IMR-90 (cell line): Measurements from ENCODE around the gene CDX1. TPM values are rescaled to one million over a fixed set of nuclear protein-coding genes. Genes with fewer than 3 reads are reported as not detected.

Source experiments
- ATAC-seq: fragments of 200-7000 bp; cut with Tn5 transposase; 2 replicates; pipeline ENCODE4 v1.9.1; 2020; ENCODE audit warnings: low read depth, mild to moderate bottlenecking, moderate library complexity
- BruUV-seq: library from RNA; stranded (reverse); fragments of 400-500 nt; replicated peaks from 2 replicates; lab custom pipeline; 2021; lab: Mats Ljungman, UMichigan
- CTCF ChIA-PET: fragments of 300-600 bp; formaldehyde crosslinking; extraction: SDS; loops from one replicate; lab custom pipeline; 2021; ENCODE audit warnings: antibody characterized with exemption; lab: Yijun Ruan, JAX
- POLR2A ChIA-PET: fragments of 300-600 bp; sonication (Branson Sonifier 250); formaldehyde crosslinking; loops from one replicate; lab custom pipeline; 2022; ENCODE audit warnings: antibody characterized with exemption; ENCODE audit not compliant: unreplicated experiment; lab: Charles Lee
- DNase-seq: peaks from one replicate; pipeline ENCODE4 v3.0.0; 2013
- H2AFZ ChIP-seq: replicated peaks from 2 replicates; pipeline ENCODE3; 2013; ENCODE audit warnings: low read length, mild to moderate bottlenecking; ENCODE audit not compliant: poor library complexity
- H2AK5ac ChIP-seq: 2 replicates; pipeline ENCODE4 v1.6.1; 2013; ENCODE audit warnings: low read depth, low read length, inconsistent platforms
- H2AK9ac ChIP-seq: replicated peaks from 2 replicates; pipeline ENCODE3; 2013; ENCODE audit warnings: mild to moderate bottlenecking, low read depth, low read length, moderate library complexity; ENCODE audit not compliant: poor library complexity
- H2BK120ac ChIP-seq: 2 replicates; pipeline ENCODE4 v1.6.1; 2013; ENCODE audit warnings: low read depth, low read length, inconsistent platforms
- H2BK15ac ChIP-seq: 3 replicates; pipeline ENCODE4 v1.6.1; 2013; ENCODE audit warnings: low read depth, low read length, inconsistent platforms
- H2BK20ac ChIP-seq: 2 replicates; pipeline ENCODE4 v1.6.1; 2013; ENCODE audit warnings: low read depth, mild to moderate bottlenecking, inconsistent platforms, low read length, moderate library complexity
- H2BK5ac ChIP-seq: 2 replicates; pipeline ENCODE4 v1.6.1; 2013; ENCODE audit warnings: mild to moderate bottlenecking, low read depth, low read length, inconsistent platforms; ENCODE audit not compliant: poor library complexity, severe bottlenecking
- H3K14ac ChIP-seq: replicated peaks from 2 replicates; pipeline ENCODE4 v1.6.1; 2013; ENCODE audit warnings: low read depth, low read length, inconsistent platforms
- H3K18ac ChIP-seq: 2 replicates; pipeline ENCODE4 v1.6.1; 2013; ENCODE audit warnings: low read depth, low read length, control low read depth
- H3K23ac ChIP-seq: 2 replicates; pipeline ENCODE4 v1.6.1; 2013; ENCODE audit warnings: low read depth, low read length, inconsistent platforms
- H3K27ac ChIP-seq: 2 replicates; pipeline ENCODE4 v1.5.1; 2013; ENCODE audit warnings: mild to moderate bottlenecking, control low read depth, low read length; ENCODE audit not compliant: insufficient read depth
- H3K27me3 ChIP-seq: 2 replicates; pipeline ENCODE4 v1.6.1; 2013; ENCODE audit warnings: low read length; ENCODE audit not compliant: control insufficient read depth, insufficient read depth
- H3K36me3 ChIP-seq: 2 replicates; pipeline ENCODE4 v1.6.1; 2013; ENCODE audit warnings: low read length, mixed read lengths; ENCODE audit not compliant: control insufficient read depth, insufficient read depth
- H3K4ac ChIP-seq: 2 replicates; pipeline ENCODE4 v1.6.1; 2013; ENCODE audit warnings: low read depth, low read length, inconsistent platforms
- H3K4me1 ChIP-seq: 2 replicates; pipeline ENCODE4 v1.6.1; 2013; ENCODE audit warnings: low read length, mixed read lengths; ENCODE audit not compliant: control insufficient read depth, insufficient read depth
- H3K4me2 ChIP-seq: 2 replicates; pipeline ENCODE4 v1.6.1; 2013; ENCODE audit warnings: low read depth, mild to moderate bottlenecking, control low read depth, low read length, moderate library complexity
- H3K4me3 ChIP-seq: 2 replicates; pipeline ENCODE4 v1.5.1; 2013; ENCODE audit warnings: low read depth, mild to moderate bottlenecking, control low read depth, low read length, moderate library complexity; ENCODE audit not compliant: insufficient read depth
- H3K56ac ChIP-seq: 2 replicates; pipeline ENCODE4 v1.6.1; 2013; ENCODE audit warnings: low read length, inconsistent platforms; ENCODE audit not compliant: insufficient read depth; ENCODE audit errors: extremely low read depth
- H3K79me1 ChIP-seq, 2 experiments: 2 replicates each; pipeline ENCODE4 v1.6.1; 2013; ENCODE audit warnings: low read length in 2 of 2, inconsistent platforms in 1 of 2, low read depth in 1 of 2
- H3K9ac ChIP-seq: 2 replicates; pipeline ENCODE4 v1.6.1; 2013; ENCODE audit warnings: low read depth, low read length, control low read depth
- H3K9me1 ChIP-seq: 2 replicates; pipeline ENCODE4 v1.6.1; 2013; ENCODE audit warnings: low read length, inconsistent platforms; ENCODE audit not compliant: insufficient read depth
- H3K9me3 ChIP-seq: 2 replicates; pipeline ENCODE4 v1.6.1; 2013; ENCODE audit warnings: low read length; ENCODE audit not compliant: control insufficient read depth, insufficient read depth
- H4K20me1 ChIP-seq: 2 replicates; pipeline ENCODE4 v1.6.1; 2013; ENCODE audit warnings: low read length, inconsistent platforms; ENCODE audit not compliant: insufficient read depth
- H4K5ac ChIP-seq: 2 replicates; pipeline ENCODE4 v1.6.1; 2013; ENCODE audit warnings: mild to moderate bottlenecking, low read depth, low read length, control low read depth
- H4K8ac ChIP-seq, 2 experiments: 2 replicates each; pipeline ENCODE4 v1.6.1; 2013; ENCODE audit warnings: low read depth in 2 of 2, low read length in 2 of 2, control low read depth in 1 of 2, inconsistent platforms in 1 of 2
- H4K91ac ChIP-seq: 2 replicates; pipeline ENCODE4 v1.6.1; 2013; ENCODE audit warnings: low read depth, low read length, inconsistent platforms; ENCODE audit not compliant: insufficient read depth
- BHLHE40 ChIP-seq: fragments of 150-350 bp; IDR thresholded peaks from 2 replicates; pipeline ENCODE4 v1.6.1; 2016; ENCODE audit warnings: mild to moderate bottlenecking, low read depth, low read length
- CEBPB ChIP-seq: IDR thresholded peaks from 2 replicates; pipeline ENCODE4 v1.6.1; 2012; ENCODE audit warnings: low read depth, low read length, improper control_type of control experiment
- CHD1 ChIP-seq: IDR thresholded peaks from 2 replicates; pipeline ENCODE4 v1.6.1; 2012; ENCODE audit warnings: low read depth, low read length, improper control_type of control experiment
- FOS ChIP-seq: fragments of 150-350 bp; IDR thresholded peaks from 2 replicates; pipeline ENCODE4 v1.6.1; 2016; ENCODE audit warnings: low read depth, low read length
- MAZ ChIP-seq: IDR thresholded peaks from 2 replicates; pipeline ENCODE4 v1.6.1; 2012; ENCODE audit warnings: low read depth, mild to moderate bottlenecking, low read length, improper control_type of control experiment, moderate library complexity, borderline replicate concordance
- MXI1 ChIP-seq: IDR thresholded peaks from 2 replicates; pipeline ENCODE4 v1.6.1; 2012; ENCODE audit warnings: low read depth, mild to moderate bottlenecking, low read length, moderate library complexity, borderline replicate concordance
- NFE2L2 ChIP-seq: fragments of 150-350 bp; IDR thresholded peaks from 2 replicates; pipeline ENCODE4 v1.6.1; 2016; ENCODE audit warnings: low read depth, mild to moderate bottlenecking, low read length
- POLR2A ChIP-seq: IDR thresholded peaks from 2 replicates; pipeline ENCODE4 v1.6.1; 2012; ENCODE audit warnings: mild to moderate bottlenecking, low read depth, low read length
- RAD21 ChIP-seq: IDR thresholded peaks from 2 replicates; pipeline ENCODE4 v1.6.1; 2012; ENCODE audit warnings: low read length, improper control_type of control experiment
- SMC3 ChIP-seq: fragments of 150-350 bp; IDR thresholded peaks from 2 replicates; pipeline ENCODE4 v1.6.1; 2016; ENCODE audit warnings: low read depth, mild to moderate bottlenecking, antibody characterized with exemption, low read length, moderate library complexity
- WGBS, 2 experiments: methylation state at CpG; one replicate each; pipeline versions ENCODE4 v1.1.5 to v1.1.7; 2013; ENCODE audit warnings: missing lambda C conversion rate in 2 of 2; ENCODE audit not compliant: insufficient read length in 1 of 2; ENCODE audit errors: extremely low coverage in 2 of 2; 5-methylcytosine and 5-hydroxymethylcytosine counted together
- dilution Hi-C: fragments of 300-500 bp; cut with HindIII; formaldehyde crosslinking; loops from one replicate; pipeline ENCODE4 v1.14.3; 2018; ENCODE audit warnings: low sequenced_read_pairs; ENCODE audit not compliant: unreplicated experiment
- in situ Hi-C: fragments of 300-500 bp; cut with MboI; formaldehyde crosslinking; loops from 3 replicates; pipeline ENCODE4 v1.14.3; 2019; ENCODE audit warnings: low sequenced_read_pairs, inconsistent platforms, mixed read lengths
- intact Hi-C: fragments of 100-400 bp; cut with micrococcal nuclease; formaldehyde crosslinking; loops from 2 replicates; pipeline ENCODE4 v1.10.0; 2022
- polyA plus RNA-seq, 3 experiments: library from polyadenylated mRNA; depleted of rRNA; stranded (reverse); fragments of >200 nt; gene quantifications; 2 replicates each; pipeline ENCODE4 v1.2.3, GENCODE V29; 2012; ENCODE audit warnings: low replicate concordance in 1 of 3
- total RNA-seq: library from RNA; depleted of rRNA; stranded (reverse); fragments of >200 nt; gene quantifications from 2 replicates; pipeline ENCODE4 v1.2.3, GENCODE V29; 2012
- TF ChIP-seq, protein P1 (sequence below): conservative IDR thresholded peaks from 2 replicates; pipeline ENCODE4 v1.5.1; 2012; ENCODE audit warnings: mild to moderate bottlenecking, low read depth, low read length, improper control_type of control experiment

The CDX1 gene
- total and polyA plus RNA-seq, 2 of the 4 experiments (the other 2 are of a cell fraction), result 0.18 to 0.24 TPM

DNA sequence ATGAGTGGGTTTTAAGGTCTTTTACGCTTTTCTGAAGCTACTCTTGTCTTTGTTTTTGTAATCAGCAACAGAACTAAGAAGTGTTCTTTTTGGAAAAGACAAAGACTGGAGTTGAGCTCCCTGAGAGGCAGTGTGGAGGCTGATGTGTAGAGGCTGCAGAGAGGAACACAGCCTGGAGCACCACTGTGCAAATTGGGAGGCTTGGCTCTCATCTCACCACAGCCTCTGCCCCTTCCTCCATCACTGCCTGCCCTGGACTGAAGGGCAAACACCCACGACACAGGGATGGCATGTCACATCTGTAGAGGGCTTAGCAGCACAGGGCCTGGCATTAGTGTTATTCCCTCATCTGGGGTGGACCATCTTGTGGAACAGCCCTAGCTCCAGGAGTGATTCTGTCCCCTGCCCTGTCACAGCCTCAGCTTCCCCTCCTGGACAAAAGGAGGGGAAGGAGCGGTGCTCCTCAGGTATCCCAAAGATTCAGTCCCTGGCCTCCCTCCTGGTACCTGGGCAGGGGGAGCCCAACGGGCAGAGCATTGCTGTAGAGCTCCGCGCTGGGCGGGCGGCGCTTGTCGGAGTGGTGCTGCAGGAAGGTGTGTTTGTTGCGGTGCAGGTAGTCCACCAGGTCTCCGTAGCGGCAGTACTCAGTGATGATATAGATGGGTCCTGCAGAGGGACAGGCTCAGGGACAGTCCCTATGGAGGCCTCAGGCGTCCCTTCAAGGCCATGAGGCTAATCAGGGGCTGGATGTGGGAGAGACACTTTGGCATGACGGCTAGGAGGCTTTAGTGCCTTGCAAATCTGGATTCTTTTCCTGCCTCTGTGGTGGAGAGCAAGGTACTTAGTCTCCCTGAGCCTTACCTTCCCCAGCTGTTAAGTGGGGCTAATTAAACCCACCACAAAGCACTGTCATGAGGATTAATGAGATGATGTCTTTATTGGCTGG, 43.8 kb upstream of the CDX1 start:
- H4K8ac ChIP-seq, result no peak overlapping the region
- no peak overlapping the region for H2BK120ac ChIP-seq
- no peak for DNase-seq
- no peaks in the 10 kb centered on the region for H4K20me1 ChIP-seq
- BruUV-seq, result no TSS peak
- intact Hi-C loops, result no loop called here
- H3K27me3 ChIP-seq, result no peaks in the 10 kb centered on the region
- no peak overlapping the region for H2AFZ ChIP-seq
- ChIA-PET CTCF (interaction anchor here (0.6 kb wide), 1 partner anchor 92 kb away, joined by 3 read pairs; no protein-coding TSS in a partner anchor), POLR2A (no interaction called here)
- no peak overlapping the region for H3K18ac ChIP-seq
- WGBS, 2 experiments, result 100% methylated on average over 5 of the region's 15 CpGs; no CpG with 5 or more reads in 1 of the 2 experiments
- H3K4me2 ChIP-seq, result no peak overlapping the region
- H3K27ac ChIP-seq, result no peak overlapping the region
- H3K36me3 ChIP-seq, result peaks cover 95% of the 10 kb centered on the region
- H3K9ac ChIP-seq, result no peak overlapping the region
- H2BK15ac ChIP-seq, result no peak overlapping the region
- no peak overlapping the region for H3K56ac ChIP-seq
- no peaks in the 10 kb centered on the region for H3K9me3 ChIP-seq
- H2BK20ac ChIP-seq, result no peak overlapping the region
- in situ Hi-C loops, result no loop called here
- H4K91ac ChIP-seq, result no peak overlapping the region
- no peaks in the 10 kb centered on the region for H3K4me1 ChIP-seq
- dilution Hi-C loops, result no loop called here
- no peaks in the 10 kb centered on the region for H3K9me1 ChIP-seq
- no peak overlapping the region for H2BK5ac ChIP-seq
- no peak for TF ChIP-seq FOS
- TF ChIP-seq CEBPB, result no peak
- no peak for TF ChIP-seq BHLHE40
- TF ChIP-seq MXI1, result no peak
- no peak for TF ChIP-seq RAD21
- TF ChIP-seq SMC3, result no peak
- TF ChIP-seq POLR2A, result no peak
- no peak for TF ChIP-seq CHD1
- TF ChIP-seq NFE2L2, result no peak
- TF ChIP-seq MAZ, result no peak
- TF ChIP-seq, protein P1, sequence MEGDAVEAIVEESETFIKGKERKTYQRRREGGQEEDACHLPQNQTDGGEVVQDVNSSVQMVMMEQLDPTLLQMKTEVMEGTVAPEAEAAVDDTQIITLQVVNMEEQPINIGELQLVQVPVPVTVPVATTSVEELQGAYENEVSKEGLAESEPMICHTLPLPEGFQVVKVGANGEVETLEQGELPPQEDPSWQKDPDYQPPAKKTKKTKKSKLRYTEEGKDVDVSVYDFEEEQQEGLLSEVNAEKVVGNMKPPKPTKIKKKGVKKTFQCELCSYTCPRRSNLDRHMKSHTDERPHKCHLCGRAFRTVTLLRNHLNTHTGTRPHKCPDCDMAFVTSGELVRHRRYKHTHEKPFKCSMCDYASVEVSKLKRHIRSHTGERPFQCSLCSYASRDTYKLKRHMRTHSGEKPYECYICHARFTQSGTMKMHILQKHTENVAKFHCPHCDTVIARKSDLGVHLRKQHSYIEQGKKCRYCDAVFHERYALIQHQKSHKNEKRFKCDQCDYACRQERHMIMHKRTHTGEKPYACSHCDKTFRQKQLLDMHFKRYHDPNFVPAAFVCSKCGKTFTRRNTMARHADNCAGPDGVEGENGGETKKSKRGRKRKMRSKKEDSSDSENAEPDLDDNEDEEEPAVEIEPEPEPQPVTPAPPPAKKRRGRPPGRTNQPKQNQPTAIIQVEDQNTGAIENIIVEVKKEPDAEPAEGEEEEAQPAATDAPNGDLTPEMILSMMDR, result no peak
- peaks cover 18 to 54% of the 10 kb centered on the region in 2 experiments for H3K79me1 ChIP-seq
- H2AK9ac ChIP-seq, result no peak overlapping the region
- no peak overlapping the region for H3K4me3 ChIP-seq
- ATAC-seq, result no peak
- H3K23ac ChIP-seq, result no peak overlapping the region; the same call in 1 of the 2 replicates
- no peak overlapping the region for H4K5ac ChIP-seq
- H3K14ac ChIP-seq, result no peak overlapping the region
- H3K4ac ChIP-seq, result no peak overlapping the region
- H2AK5ac ChIP-seq, result no peak overlapping the region
